Measurements from ENCODE around the gene RFX7.

RFX7 gene

DNA sequence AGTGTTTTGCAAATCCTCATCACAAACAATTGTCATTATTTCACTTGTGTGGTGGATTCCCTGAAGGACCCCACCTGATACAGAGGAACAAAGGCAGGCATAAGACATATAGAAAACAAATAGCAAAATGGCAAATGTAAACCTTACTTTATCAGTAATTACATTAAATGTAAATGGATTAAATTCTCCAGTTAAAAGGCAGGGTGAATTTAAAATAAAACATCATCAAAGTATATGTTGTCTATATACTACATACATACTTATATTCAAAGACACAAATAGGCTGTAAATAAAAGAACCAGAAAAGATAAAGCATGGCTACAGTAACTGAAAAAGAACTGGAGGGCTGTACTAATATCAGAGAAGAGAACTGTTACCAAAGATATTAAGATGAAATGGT is 117.3 kb downstream of the RFX7 start:
- no peak for DNase-seq (ENCODE audit: low read depth)

DNA sequence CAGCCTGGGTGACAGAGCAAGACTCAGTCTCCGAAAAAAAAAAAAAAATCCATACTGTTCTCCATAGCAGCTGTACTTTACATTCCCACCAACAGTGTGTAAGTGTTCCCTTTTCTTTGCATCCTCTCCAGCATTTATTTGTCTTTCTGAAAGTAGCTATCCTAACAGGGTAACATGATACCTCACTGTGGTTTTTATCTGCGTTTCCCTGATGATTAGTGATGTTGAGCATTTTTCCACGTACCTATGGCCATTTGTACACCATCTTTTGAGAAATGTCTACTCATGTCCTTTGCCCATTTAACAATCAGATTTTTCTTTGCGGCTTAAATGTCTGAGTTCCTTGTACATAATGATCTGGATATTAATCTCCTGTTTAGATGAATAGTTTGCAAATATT is 119.3 kb downstream of the RFX7 start:
- no peak for DNase-seq (ENCODE audit: low read depth)

DNA sequence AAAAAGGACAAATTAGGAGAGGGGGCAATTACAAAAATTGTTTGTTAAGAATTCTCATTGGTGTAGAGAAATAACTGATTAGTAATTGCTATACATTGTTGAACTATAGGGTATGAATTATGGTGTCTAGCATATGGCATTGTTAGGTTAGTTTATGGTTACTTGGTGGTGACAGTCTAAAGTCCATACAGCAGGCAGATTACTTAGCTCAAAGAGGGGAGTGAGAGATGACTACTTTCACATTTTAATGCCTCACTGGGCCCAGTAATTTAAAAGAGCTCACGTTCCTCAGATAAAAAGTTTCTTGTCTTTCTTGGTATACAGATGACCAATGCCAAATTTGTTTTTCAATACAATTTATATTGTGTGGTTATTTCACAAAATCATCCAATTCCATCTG is 137.8 kb downstream of the RFX7 start:
- DNase-seq (ENCODE audit: low read depth), result no peak

DNA sequence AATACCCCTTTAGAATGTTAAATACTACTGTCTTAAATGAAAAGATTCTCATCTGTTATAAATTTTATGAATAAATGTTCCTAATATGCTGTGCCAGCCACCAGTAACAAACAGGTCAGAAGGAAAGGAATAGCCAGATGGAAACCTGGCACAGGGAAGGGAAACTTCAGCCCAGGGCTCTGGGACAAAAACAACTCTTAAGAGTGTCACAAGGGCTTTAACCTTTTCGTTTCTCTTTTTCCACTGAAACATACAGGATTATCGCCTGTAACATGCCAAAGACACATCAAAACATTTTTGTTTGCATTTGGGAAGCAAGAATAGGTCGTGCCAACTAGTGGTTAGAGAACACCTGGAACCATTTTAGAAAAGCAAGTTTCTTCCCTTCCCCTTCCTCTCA is 141.2 kb downstream of the RFX7 start:
- DNase-seq (ENCODE audit: low read depth), result no peak

DNA sequence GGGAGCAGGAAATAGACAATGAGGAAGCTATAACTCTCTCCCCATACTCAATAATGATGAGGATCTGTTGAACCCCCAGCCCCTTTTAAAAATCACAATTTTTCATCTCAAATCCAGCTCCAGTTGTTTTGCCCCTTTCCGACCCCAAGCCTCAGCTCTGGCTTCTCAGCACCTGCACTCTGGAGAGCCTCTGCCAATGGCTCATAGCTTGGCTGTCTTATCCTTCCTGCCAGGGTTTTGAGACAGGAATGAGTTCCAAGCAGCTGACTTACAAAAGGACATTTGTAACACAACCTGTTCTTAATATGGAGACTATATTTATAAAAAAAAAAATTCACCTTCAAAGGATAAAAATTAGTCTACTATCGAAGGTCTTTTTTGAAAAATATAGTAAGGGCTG is 144.4 kb downstream of the RFX7 start:
- no peak for DNase-seq (ENCODE audit: low read depth)

DNA sequence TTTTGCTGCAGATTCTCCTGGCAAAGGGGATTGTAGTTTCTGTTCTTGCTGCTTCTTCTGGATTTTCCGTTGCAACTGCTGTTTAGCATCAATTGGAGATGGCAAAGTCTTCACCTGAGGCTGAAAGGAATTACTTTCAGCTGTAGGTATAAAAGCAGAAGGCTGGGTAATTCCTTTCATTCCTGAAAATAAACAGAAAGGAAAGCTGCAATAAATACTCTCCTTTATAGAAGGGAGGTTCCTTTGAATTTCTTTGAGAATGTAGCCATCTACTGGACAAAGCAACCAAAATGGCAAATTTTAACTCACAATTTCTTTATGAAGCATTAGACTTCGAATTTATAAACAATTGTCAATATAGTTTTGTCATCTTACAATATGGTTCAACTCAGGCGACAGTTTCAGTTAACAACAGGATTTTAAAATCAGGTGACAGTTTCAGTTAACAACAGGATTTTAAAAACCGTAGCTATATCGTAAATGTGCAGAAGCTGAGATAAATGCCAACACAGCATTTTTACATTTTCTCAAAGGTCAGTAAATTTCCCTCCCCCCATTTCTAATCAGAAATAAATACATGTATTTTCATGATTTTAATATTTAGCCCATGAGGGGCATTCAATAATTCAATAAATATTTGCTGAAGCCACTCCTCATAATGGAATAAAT is 145.3 kb downstream of the RFX7 start:
- DNase-seq (ENCODE audit: low read depth), result no peak

DNA sequence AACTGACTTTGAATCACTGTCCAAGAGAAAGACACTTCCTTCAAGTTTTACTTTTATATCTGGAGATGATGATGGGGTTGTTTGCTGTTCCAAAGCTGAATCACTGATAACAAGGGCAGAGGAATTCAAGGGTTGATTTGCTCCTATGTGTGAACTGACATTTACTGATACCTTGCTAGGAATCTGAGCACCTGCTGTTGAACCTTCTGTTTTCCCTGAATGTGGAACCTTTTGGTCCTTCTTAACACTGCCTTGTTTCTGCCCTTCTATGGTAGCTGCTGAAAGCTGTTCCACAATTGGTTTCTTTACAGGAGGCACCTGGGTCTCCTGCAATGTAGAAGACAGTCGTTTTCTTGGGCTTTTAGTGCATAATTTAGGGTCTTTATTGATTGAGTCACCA is 148.3 kb downstream of the RFX7 start:
- DNase-seq (ENCODE audit: low read depth), result no peak

DNA sequence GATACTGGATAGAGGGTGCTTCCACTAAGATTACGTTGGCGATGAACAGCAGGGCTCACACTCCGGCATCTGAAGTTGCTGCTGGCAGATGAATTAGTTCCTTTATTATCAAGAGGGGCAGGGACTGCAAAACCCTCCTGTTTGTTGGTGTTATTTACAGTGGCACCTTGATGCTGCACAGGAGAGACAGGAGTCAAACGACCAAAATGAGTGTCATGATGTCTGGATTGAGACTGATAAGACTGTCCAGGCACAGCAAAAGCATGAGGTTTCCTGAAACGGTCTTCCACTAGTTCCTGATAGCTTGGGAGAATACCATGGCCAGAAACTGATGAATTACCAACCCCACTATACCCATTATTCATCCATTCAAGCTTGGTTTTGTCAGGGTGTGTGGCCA is 149.5 kb downstream of the RFX7 start:
- no peak for DNase-seq (ENCODE audit: low read depth)

DNA sequence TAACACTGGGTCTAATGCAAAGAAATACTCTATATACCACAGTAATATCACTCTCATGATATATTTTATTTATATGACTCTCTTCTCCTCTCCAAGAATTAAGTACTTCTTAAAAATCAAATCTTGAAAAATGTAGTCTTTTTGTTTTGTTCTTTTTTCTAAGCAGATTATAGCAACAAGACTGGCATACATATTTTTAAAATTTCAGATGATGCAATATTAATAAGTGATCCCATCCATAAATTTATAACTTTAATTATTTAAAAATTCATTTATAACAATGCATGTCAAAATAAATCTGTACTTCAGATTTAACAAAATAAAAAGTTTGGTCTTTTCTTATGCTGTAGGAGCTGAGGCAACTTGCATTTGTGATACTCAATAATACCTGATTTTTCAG is 155.3 kb downstream of the RFX7 start:
- DNase-seq (ENCODE audit: low read depth), result no peak

DNA sequence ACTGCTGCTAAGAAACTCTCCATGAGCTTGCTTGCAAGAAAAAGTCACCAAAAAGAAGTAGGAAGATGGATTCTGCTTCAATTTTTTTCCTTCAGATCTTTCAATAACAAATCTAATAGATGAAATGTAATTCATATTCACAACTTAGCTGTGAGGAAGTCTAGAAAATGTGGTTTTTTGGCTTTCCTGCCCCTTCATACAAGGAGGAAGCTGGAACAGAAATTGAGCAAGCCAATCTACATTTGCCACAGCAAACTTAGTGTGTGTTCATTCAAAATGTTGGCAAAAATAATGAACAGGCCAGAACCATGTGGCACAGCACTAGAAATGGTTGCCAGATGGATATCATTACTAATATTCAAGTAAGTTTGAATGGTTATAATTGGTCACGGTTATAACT is 157.1 kb downstream of the RFX7 start:
- DNase-seq (ENCODE audit: low read depth), result no peak

DNA sequence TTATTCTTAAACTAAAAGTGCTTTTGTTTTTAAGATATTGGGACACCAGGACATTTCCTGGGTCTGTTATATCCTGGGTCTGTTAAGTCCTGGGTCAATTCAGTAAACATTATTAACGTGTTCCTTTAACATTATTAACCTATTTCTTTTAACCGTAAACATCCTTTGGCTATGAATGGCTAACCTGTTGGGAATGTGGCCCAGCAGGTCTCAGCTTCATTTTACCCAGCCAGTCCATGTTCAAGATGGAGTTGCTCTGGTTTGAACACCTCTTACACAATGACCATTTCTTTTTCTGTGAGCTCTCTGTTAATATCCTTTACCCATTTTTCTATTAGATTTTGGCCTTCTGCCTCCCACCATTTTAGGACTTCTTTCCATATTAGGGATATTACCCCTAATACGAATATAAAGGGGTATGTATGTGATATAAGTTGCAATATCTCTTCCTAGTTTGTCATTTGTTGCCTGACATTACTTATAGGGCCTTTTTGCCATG is 161.4 kb downstream of the RFX7 start:
- DNase-seq (ENCODE audit: low read depth), result no peak

DNA sequence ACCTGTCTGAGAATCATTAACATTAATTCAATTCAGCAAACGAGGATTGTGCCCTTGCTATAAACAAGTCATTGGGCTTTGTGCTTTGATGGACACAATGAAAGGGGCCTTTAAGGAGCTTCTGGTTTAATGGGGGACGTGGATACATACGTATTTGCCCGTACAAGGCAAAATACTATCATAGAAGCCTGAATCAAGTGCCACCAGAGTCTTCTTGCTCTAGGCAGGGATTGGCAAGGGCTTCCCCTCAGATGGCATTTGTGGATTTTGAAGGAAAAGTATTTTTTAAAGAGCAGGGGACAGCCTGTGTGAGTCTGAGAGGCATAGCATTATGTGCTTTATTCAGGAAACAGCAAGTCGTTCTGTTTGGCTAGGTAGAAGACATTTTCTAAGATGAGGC is 166.6 kb downstream of the RFX7 start:
- DNase-seq (ENCODE audit: low read depth), result no peak

DNA sequence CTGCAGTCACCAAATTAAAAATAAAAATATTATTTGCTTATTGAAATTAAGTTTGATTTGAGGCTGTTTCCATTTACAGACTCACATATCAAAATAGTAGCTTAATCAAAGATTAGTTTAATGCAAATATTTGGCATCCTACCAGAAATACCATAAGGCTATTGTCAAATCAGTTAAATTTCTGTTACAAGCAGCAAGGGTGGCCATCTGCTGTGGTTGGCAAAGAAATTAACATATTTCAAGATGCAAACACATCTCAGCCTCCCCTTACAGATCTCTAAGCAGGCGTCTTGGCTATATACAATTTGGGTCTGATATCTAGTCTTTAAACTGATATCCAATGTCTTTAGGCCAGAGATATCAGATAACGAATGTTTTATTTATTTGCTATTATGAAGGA is 167.0 kb downstream of the RFX7 start:
- no peak for DNase-seq (ENCODE audit: low read depth)

DNA sequence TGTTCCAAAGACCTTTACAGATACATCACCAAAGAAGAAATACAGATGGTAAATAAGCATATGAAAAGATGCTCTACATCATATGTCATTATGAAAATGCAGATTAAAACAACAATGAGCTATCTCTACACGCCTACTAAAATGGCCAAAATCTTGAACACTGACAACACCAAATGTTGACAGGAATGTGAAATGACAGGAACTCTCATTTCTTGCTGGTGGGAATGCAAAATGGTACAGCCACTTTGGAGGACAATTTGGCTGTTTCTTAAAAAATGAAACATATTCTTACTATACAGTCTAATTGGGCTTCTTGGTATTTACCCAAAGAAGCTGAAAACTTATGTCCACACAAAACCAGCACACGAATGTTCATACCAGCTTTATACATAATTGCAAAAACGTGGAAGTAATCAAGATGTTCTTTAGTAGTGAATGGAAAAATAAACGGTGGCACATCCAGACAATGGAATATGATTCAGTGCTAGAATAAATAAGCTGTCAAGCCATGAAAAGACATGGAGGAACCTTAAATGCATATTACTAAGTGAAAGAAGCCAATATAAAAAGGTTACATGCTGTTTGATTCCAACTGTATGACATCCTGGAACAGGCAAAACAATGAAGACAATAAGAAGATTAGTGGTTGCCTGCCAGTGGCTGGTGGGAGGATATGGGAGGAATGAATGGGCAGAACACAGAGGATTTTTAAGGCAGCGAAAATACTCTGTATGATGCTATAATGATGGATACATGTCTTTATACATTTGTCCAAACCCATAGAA is 169.0 kb downstream of the RFX7 start:
- no peak for DNase-seq (ENCODE audit: low read depth)

DNA sequence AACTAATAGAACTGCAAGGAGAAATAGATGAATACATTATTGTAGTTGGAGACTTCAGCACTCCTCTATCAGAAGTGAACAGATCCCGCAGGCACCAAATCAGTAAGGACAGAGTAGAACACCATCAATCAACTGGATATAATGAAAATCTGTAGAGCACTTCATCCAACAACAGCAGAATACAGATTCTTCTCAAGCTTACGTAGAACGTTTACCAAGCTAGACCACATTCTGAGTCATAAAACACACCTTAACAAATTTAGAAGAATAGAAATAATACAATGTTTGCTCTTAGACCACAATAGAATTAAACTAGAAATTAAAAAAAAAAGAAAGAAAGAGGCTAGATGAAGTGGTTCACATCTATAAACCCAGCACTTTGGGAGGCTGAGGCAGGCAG is 179.5 kb downstream of the RFX7 start:
- DNase-seq (ENCODE audit: low read depth), result no peak

DNA sequence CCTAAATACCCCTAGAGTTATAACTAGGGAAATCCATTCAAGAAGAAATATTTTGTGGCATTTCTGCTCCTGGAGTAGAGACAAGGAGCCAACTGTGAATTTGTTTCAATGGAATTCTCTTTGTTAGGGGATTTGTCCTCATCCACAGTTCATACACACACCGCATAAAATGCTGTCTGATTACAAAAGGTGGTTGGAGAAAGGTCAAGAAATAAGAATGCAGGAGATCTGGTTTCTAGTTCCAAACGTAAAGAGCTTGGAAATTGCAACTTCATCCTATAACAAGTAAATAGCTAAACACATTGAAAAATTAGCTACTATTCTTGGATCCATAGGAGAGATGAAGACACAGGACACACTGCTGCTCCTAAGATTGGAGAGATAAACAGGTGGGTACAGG is 184.0 kb downstream of the RFX7 start:
- no peak for DNase-seq (ENCODE audit: low read depth)

DNA sequence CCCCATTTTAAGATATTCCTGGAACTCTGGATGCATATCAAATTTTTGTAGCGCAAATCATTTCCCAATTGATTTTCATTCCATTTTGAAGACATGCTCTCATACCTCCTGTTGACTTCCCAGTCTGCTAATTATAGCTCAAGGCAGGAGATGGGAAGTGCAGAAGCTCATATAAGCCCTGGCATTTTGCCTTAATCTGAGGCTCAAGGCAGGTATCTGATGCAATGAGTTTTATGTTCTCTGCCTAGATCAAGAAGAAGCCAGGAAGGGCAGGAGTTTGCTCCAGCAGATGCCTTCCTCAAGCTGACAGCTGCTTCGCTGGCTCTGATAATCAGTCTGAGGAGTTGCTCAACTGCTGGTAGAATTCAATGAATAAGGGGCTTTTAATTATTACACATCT is 184.7 kb downstream of the RFX7 start:
- no peak for DNase-seq (ENCODE audit: low read depth)

DNA sequence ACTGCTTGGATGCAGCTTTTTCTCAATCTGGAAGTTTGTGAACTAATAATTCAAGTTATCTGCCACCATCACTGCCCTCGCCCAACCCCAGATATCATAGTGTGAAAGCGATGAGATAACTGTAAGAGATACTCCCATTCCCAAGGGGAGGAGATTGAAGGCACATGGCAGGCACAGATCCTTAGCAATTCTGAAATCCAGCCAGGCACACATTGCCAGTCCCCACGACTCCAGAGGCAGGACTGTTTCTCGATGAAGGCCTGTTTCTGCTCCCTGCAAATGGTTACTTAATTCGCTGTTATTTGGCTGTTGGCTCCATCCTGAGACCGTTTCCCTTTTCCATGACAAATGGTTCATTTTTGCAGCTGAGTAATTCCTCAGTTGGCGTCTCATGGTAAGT is 187.1 kb downstream of the RFX7 start:
- DNase-seq (ENCODE audit: low read depth), result no peak

DNA sequence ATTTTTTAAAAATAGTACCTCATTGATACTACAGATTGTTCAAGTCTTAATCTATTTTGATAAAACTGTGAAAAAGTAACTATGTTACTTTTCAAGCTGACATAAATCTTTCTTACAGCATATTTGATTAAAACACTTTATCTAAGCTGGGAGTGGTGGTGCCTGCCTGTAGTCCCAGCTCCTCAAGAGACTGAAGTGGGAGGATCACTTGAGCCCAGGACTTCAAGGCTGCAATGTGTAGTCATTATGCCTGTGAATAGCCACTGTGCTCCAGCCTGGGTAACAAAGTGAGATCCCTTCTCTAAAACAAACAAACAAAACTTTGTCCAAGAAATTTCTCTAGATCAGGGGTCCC is 190.7 kb downstream of the RFX7 start:
- DNase-seq (ENCODE audit: low read depth), result no peak

DNA sequence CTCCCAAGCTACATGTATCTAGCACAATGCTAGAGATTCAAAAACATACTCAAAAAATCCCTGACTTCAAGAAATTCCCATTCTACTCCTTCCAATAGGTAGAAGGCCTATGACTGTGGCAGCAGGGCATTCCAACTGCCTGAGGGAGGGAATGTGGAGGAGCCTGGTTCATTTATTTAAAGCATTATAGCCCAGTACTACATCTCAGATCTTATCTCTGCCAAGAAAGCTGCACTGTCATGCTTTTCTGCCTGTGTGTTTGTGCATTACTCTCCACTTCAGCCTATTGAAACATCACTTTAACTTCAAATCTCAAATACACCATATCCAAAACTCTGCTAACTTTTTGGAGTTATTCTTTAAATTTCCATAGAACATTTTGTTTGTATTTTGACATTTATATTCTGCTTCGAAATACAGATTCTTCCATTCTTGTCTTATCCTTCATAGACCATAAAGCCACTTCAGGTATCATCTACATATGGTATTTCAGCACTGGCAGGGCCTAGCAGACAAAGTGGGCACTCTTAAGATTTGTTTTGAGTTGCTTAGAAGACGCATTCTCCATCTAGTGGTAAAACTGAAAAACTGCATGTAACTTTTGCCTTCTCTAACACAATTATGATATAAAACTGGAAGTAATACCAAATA is 191.2 kb downstream of the RFX7 start:
- no peak for DNase-seq (ENCODE audit: low read depth)

DNA sequence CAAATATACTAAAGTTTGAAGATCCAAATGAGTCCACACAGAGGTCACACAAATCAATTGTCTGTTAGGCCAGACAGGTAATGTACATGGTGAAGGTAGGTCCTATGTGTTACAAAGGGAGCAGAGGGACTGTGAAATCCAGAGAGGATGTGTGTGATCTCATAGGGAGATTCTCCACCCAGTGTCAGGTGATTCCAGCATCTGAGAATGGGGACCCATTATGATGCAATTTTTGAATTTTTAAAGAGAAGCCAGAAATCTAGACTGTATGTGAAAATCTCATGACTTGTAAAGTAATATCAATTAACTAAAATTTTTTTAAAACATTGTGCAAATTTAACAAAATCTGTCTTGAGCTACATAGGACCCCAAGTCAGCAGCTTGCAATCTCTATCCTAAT is 192.0 kb downstream of the RFX7 start:
- DNase-seq (ENCODE audit: low read depth), result no peak

DNA sequence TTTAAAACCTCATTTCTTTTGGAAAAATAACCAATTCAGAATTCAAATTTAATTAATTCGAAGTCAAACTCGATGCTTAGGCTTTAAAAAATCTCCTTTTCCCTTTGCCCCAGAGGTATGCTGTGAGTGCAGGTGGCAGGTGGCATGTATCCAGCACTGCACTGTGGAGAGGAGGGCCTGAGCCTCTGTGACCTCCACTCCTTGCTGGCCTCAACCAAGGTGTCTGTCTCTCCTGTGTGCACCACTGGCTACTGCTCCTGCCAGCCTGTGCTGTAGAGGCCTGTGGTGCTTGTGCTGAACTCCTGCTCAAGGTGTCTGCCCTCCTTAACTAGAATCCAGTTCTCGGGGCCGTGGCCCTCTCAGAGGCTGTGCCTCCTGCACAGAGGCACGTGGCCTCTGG is 194.1 kb downstream of the RFX7 start:
- DNase-seq (ENCODE audit: low read depth), result no peak

DNA sequence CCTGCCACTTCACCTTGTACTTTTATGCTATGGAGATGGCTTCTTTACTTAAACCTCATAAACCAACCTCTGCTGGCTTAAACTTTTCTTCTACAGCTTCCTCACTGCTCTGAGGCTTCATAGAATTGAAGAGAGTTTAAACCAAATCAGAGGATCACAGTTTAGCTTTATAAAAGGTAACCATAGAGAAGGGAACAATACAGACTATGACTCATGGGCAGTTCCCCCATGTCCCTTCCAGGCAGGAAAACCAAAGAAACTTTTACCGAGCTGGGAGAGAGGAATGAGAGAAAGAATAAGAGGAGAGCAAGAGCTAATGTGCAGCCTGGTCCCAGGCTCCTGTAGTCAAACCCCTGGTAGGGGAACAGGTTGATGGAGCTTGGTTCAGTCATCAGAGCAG is 196.3 kb downstream of the RFX7 start:
- no peak for DNase-seq (ENCODE audit: low read depth)
